Caco-2 (cell line): ENCODE data around the gene ELL. TPM values are rescaled to one million over a fixed set of nuclear protein-coding genes. Genes with fewer than 3 reads are reported as not detected.

Experiments used
- BruUV-seq: library from RNA; stranded (reverse); fragments of 400-500 nt; replicated peaks from 2 replicates; lab custom pipeline; 2021; lab: Mats Ljungman, UMichigan
- CTCF ChIA-PET: fragments of 300-600 bp; sonication (Branson Sonifier 250); formaldehyde crosslinking; loops from one replicate; lab custom pipeline; 2022; ENCODE audit warnings: antibody characterized with exemption; lab: Charles Lee
- POLR2A ChIA-PET: fragments of 300-600 bp; sonication (Branson Sonifier 250); formaldehyde crosslinking; loops from one replicate; lab custom pipeline; 2022; ENCODE audit warnings: antibody characterized with exemption; lab: Charles Lee
- DNase-seq, 2 experiments: peaks; one replicate each; pipeline versions ENCODE4 v3.0.0 to v3.0.0-alpha.2; 2020 to 2022
- H3K27me3 ChIP-seq: replicated peaks from 2 replicates; pipeline ENCODE4 v1.6.0; 2011; ENCODE audit warnings: low read length; ENCODE audit not compliant: control insufficient read depth, insufficient read depth
- H3K36me3 ChIP-seq: 2 replicates; pipeline ENCODE4 v1.5.1; 2011; ENCODE audit warnings: low read length; ENCODE audit not compliant: control insufficient read depth, insufficient read depth
- H3K4me1 ChIP-seq: fragments of 250-450 bp; sonication (Bioruptor Pico); 2 replicates; pipeline ENCODE4 v1.5.1; 2020; ENCODE audit warnings: mild to moderate bottlenecking
- H3K4me3 ChIP-seq: 2 replicates; pipeline ENCODE4 v1.5.1; 2011; ENCODE audit warnings: low read depth, mild to moderate bottlenecking, control low read depth, low read length
- H3K9me3 ChIP-seq: fragments of 250-450 bp; sonication (Bioruptor Pico); 2 replicates; pipeline ENCODE4 v1.5.1; 2020; ENCODE audit warnings: mild to moderate bottlenecking, moderate library complexity
- H3K27ac Mint-ChIP-seq: one replicate; pipeline ENCODE4 v1.8.0; 2022; ENCODE audit warnings: mixed read lengths; ENCODE audit not compliant: unreplicated experiment
- H3K27me3 Mint-ChIP-seq: one replicate; pipeline ENCODE4 v1.8.0; 2022; ENCODE audit warnings: mixed read lengths; ENCODE audit not compliant: insufficient read depth, unreplicated experiment
- H3K36me3 Mint-ChIP-seq: one replicate; pipeline ENCODE4 v1.8.0; 2022; ENCODE audit warnings: mild to moderate bottlenecking, mixed read lengths; ENCODE audit not compliant: insufficient read depth, unreplicated experiment
- H3K4me1 Mint-ChIP-seq: one replicate; pipeline ENCODE4 v1.8.0; 2022; ENCODE audit warnings: low read depth, mixed read lengths; ENCODE audit not compliant: unreplicated experiment
- H3K4me3 Mint-ChIP-seq: one replicate; pipeline ENCODE4 v1.8.0; 2022; ENCODE audit warnings: mild to moderate bottlenecking, moderate library complexity, mixed read lengths; ENCODE audit not compliant: unreplicated experiment
- H3K9me3 Mint-ChIP-seq: one replicate; pipeline ENCODE4 v1.8.0; 2022; ENCODE audit warnings: mixed read lengths; ENCODE audit not compliant: unreplicated experiment
- intact Hi-C: fragments of 100-400 bp; cut with micrococcal nuclease; formaldehyde crosslinking; loops from one replicate; pipeline ENCODE4 v1.10.0; 2022; ENCODE audit not compliant: unreplicated experiment
- total RNA-seq: library from RNA; stranded (reverse); gene quantifications from 2 replicates; pipeline ENCODE4 v1.2.3, GENCODE V29; 2022
- TF ChIP-seq, protein P1 (sequence below), 2 experiments: fragments of 200-600 bp in 1 of 2; IDR thresholded peaks; 1 replicate in 1 of 2; 2 replicates in 1 of 2; pipeline versions ENCODE4 v1.5.1 to v1.8.0; 2011 to 2022; ENCODE audit warnings: antibody characterized with exemption in 1 of 2, control low read depth in 1 of 2, inconsistent platforms in 1 of 2, low read depth in 1 of 2, low read length in 1 of 2, mild to moderate bottlenecking in 1 of 2, moderate library complexity in 1 of 2; ENCODE audit not compliant: insufficient read depth in 1 of 2, severe bottlenecking in 1 of 2, unreplicated experiment in 1 of 2

Gene ELL
- total RNA-seq, 1 experiment from 2014 or later: 12.1 TPM

DNA sequence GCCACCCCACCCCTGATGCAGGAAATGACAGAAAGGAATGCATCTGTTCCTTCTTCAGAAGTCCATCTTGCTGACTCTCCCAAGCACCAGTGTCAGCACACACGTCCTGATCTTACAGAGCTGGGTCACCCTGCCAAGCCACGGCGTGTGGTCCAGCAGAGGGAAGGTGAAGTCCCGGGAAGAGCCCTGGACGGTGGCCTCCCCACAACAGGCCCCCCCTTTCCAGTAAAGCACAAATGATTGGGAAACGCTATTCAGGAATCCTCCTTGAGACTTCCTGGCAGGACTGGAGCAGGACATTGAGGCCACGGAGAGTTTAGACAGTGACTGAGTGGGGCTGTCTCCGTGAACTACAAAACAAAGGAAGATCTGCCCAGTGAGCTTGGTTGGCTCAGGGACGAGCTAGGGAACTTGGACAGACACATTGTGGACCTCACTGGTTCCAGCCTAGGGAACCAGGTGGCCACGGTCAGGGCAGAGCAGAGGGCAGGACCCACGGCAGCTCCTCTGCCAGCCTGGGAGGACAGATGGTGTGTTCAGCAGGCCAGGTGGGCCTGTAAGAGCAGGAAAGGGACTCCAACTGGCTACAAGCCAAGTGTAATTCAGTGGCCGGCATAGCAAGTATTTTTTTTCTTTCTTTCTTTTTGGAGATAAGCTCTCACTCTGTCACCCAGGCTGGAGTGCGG lies 41.7 kb downstream of the ELL start:
- H3K4me3 Mint-ChIP-seq: no peak overlapping the region
- ChIA-PET CTCF (no interaction called here), POLR2A (no interaction called here)
- H3K4me1 Mint-ChIP-seq: peaks cover 6% of the 10 kb centered on the region
- H3K9me3 Mint-ChIP-seq: no peaks in the 10 kb centered on the region
- H3K36me3 ChIP-seq: no peaks in the 10 kb centered on the region
- TF ChIP-seq, protein P1, sequence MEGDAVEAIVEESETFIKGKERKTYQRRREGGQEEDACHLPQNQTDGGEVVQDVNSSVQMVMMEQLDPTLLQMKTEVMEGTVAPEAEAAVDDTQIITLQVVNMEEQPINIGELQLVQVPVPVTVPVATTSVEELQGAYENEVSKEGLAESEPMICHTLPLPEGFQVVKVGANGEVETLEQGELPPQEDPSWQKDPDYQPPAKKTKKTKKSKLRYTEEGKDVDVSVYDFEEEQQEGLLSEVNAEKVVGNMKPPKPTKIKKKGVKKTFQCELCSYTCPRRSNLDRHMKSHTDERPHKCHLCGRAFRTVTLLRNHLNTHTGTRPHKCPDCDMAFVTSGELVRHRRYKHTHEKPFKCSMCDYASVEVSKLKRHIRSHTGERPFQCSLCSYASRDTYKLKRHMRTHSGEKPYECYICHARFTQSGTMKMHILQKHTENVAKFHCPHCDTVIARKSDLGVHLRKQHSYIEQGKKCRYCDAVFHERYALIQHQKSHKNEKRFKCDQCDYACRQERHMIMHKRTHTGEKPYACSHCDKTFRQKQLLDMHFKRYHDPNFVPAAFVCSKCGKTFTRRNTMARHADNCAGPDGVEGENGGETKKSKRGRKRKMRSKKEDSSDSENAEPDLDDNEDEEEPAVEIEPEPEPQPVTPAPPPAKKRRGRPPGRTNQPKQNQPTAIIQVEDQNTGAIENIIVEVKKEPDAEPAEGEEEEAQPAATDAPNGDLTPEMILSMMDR (IDR thresholded peaks at IDR 0.05; ENCODE audit: insufficient read depth in 1 of 2, low read depth in 1 of 2, low read length in 1 of 2, severe bottlenecking in 1 of 2, unreplicated experiment in 1 of 2): no peak
- intact Hi-C loops: no loop called here
- H3K27ac Mint-ChIP-seq: no peak overlapping the region
- H3K4me1 ChIP-seq: no peaks in the 10 kb centered on the region
- no peaks in the 10 kb centered on the region for H3K27me3 ChIP-seq
- no peaks in the 10 kb centered on the region for H3K27me3 Mint-ChIP-seq
- BruUV-seq: no TSS peak
- H3K9me3 ChIP-seq: no peaks in the 10 kb centered on the region
- no peak overlapping the region for H3K4me3 ChIP-seq
- peaks cover 22% of the 10 kb centered on the region for H3K36me3 Mint-ChIP-seq
- DNase-seq: no peak

DNA sequence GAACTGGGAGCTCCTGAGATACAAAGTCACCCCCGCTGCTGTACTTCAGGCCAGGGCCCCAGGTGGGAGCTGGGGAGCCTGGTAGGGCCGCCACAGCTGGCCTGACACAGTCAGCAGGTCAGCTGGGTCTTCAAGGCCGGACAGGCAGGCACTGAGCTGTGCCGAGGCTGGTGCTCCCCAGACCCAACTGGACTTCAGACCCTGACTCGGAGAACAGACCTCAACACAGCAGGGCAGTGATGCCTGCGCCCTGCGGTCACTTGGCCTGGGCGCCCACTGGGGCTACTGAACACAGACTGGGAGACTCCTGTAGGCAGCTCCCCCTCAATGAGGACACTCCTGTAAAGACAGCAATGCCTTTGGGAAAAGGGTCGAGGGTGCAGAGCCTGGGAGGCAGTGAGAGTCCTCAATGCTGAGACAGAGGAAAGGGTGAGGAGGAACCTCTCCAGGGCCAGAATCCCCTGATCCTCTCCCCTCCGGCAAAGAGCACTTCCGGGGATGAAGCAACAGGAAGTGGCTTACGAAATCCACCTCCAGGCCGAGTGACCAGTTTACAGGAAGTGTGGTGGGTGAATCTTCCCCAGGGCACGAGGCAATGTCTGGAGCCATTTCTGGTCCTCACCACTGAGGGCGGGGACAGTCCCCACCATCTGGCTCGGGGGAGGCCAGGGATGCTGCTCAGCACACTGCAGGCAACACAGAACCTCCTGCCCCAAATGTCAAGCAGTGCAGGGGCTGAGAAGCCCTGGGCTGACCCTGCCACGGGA lies 43.1 kb downstream of the ELL start:
- BruUV-seq: no TSS peak
- intact Hi-C loops: loop anchor here (10.0 kb wide), 1 partner anchor 196 kb away; no protein-coding TSS in a partner anchor
- peaks cover 6% of the 10 kb centered on the region for H3K4me1 Mint-ChIP-seq
- POLR2A ChIA-PET: no interaction called here
- CTCF ChIA-PET: no interaction called here
- peaks cover 17% of the 10 kb centered on the region for H3K36me3 Mint-ChIP-seq
- DNase-seq: peak in 1 of 2 experiments; percentile 37
- Histone ChIP-seq H3K36me3 (no peaks in the 10 kb centered on the region), H3K4me3 (no peak overlapping the region), H3K9me3 (no peaks in the 10 kb centered on the region), H3K4me1 (no peaks in the 10 kb centered on the region), H3K27me3 (no peaks in the 10 kb centered on the region)
- H3K4me3 Mint-ChIP-seq: no peak overlapping the region
- TF ChIP-seq, protein P1 (IDR thresholded peaks at IDR 0.05; ENCODE audit: insufficient read depth in 1 of 2, low read depth in 1 of 2, low read length in 1 of 2, severe bottlenecking in 1 of 2, unreplicated experiment in 1 of 2): no peak
- no peaks in the 10 kb centered on the region for H3K9me3 Mint-ChIP-seq
- H3K27ac Mint-ChIP-seq: peak overlapping the region; percentile 74
- no peaks in the 10 kb centered on the region for H3K27me3 Mint-ChIP-seq

DNA sequence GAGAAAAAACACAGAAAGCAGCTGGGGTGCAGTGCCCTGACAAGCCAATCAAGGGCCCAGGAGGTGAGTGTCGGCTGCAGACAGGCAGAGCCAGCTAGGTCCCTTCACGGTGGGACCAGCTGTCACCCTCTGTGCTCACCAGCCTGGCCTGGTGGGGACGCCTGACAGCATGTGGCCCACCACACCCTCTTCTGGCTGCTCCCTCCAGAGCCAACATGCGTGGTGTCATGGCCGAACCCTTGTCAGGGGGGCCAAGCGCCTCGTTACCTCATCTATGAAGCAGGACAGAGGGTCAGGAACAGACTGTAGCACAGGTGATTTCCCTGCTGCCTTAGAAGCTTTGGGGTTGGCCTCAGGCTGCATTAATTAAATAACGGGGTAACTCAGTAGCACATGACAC lies 43.9 kb downstream of the ELL start:
- no peak overlapping the region for H3K27ac Mint-ChIP-seq
- intact Hi-C loops: loop anchor here (10.0 kb wide), 1 partner anchor 197 kb away; no protein-coding TSS in a partner anchor
- Histone ChIP-seq H3K27me3 (no peaks in the 10 kb centered on the region), H3K36me3 (no peaks in the 10 kb centered on the region), H3K4me1 (no peaks in the 10 kb centered on the region), H3K9me3 (no peaks in the 10 kb centered on the region), H3K4me3 (no peak overlapping the region)
- H3K4me3 Mint-ChIP-seq: no peak overlapping the region
- BruUV-seq: no TSS peak
- CTCF ChIA-PET: no interaction called here
- H3K9me3 Mint-ChIP-seq: no peaks in the 10 kb centered on the region
- H3K27me3 Mint-ChIP-seq: no peaks in the 10 kb centered on the region
- peaks cover 6% of the 10 kb centered on the region for H3K4me1 Mint-ChIP-seq
- POLR2A ChIA-PET: no interaction called here
- TF ChIP-seq, protein P1 (IDR thresholded peaks at IDR 0.05; ENCODE audit: insufficient read depth in 1 of 2, low read depth in 1 of 2, low read length in 1 of 2, severe bottlenecking in 1 of 2, unreplicated experiment in 1 of 2): no peak
- DNase-seq: no peak
- peaks cover 12% of the 10 kb centered on the region for H3K36me3 Mint-ChIP-seq
